Natural killer cell (primary cell): ENCODE results near the gene KRCC1. TPM values are rescaled to one million over a fixed set of nuclear protein-coding genes. Genes with fewer than 3 reads are reported as not detected.

Experiments
- ATAC-seq, 3 donors: fragments of 150-1000 bp in 2 of 3; fragments of 200-7000 bp in 1 of 3; cut with Tn5 transposase; 1 replicate in 1 of 3; 2 replicates in 2 of 3; pipeline ENCODE4 v1.10.0; 2021; ENCODE audit warnings: mild to moderate bottlenecking in 2 of 3, moderate library complexity in 2 of 3
- DNase-seq, 2 donors: peaks; one replicate each; pipeline versions ENCODE4 v3.0.0 to v3.0.0-alpha.2; 2013 to 2021; ENCODE audit warnings: mixed read lengths in 1 of 2
- H3K27ac ChIP-seq: one replicate; pipeline ENCODE4 v1.5.1; 2013; ENCODE audit warnings: mild to moderate bottlenecking, low read length
- H3K27me3 ChIP-seq: one replicate; pipeline ENCODE4 v1.6.1; 2013; ENCODE audit warnings: low read length; ENCODE audit not compliant: control insufficient read depth, insufficient read depth
- H3K36me3 ChIP-seq: one replicate; pipeline ENCODE4 v1.6.1; 2013; ENCODE audit warnings: low read length; ENCODE audit not compliant: control insufficient read depth, insufficient read depth
- H3K4me1 ChIP-seq: one replicate; pipeline ENCODE4 v1.6.1; 2013; ENCODE audit warnings: low read length; ENCODE audit not compliant: control insufficient read depth, insufficient read depth
- H3K4me3 ChIP-seq: one replicate; pipeline ENCODE4 v1.5.1; 2013; ENCODE audit warnings: low read length
- H3K9me3 ChIP-seq: one replicate; pipeline ENCODE4 v1.6.1; 2013; ENCODE audit warnings: low read length; ENCODE audit not compliant: control insufficient read depth, insufficient read depth
- H3K27ac Mint-ChIP-seq, 2 donors: one replicate each; pipeline ENCODE4 v1.8.0; 2022; ENCODE audit warnings: mild to moderate bottlenecking in 2 of 2, mixed read lengths in 2 of 2, moderate library complexity in 1 of 2
- H3K27me3 Mint-ChIP-seq, 2 donors: one replicate each; pipeline ENCODE4 v1.8.0; 2022; ENCODE audit warnings: low read depth in 2 of 2, mixed read lengths in 2 of 2
- H3K36me3 Mint-ChIP-seq: one replicate; pipeline ENCODE4 v1.8.0; 2022; ENCODE audit warnings: mixed read lengths
- H3K4me1 Mint-ChIP-seq, 2 donors: one replicate each; pipeline ENCODE4 v1.8.0; 2022; ENCODE audit warnings: mixed read lengths in 2 of 2
- H3K4me3 Mint-ChIP-seq: one replicate; pipeline ENCODE4 v1.8.0; 2022; ENCODE audit warnings: mild to moderate bottlenecking, moderate library complexity, mixed read lengths
- H3K9me3 Mint-ChIP-seq, 2 donors: one replicate each; pipeline ENCODE4 v1.8.0; 2022; ENCODE audit warnings: mixed read lengths in 2 of 2
- CTCF ChIP-seq: fragments of 200-600 bp; IDR thresholded peaks from one replicate; pipeline ENCODE4 v1.8.0; 2022; ENCODE audit warnings: antibody characterized with exemption
- WGBS: methylation state at CpG from one replicate; pipeline ENCODE4 v1.1.7; 2013; ENCODE audit warnings: missing lambda C conversion rate; ENCODE audit not compliant: insufficient coverage; 5-methylcytosine and 5-hydroxymethylcytosine counted together
- intact Hi-C: fragments of 100-400 bp; cut with micrococcal nuclease; formaldehyde crosslinking; loops from one replicate; pipeline ENCODE4 v1.14.2; 2022
- total RNA-seq, 4 donors: library from RNA; stranded (reverse); fragments of 120-200 nt in 1 of 4; gene quantifications; one replicate each; pipeline versions ENCODE4 v1.2.3 to v1.2.4, GENCODE V29; 2013 to 2022

KRCC1 gene
- total RNA-seq, 3 donors from 2014 or later (not counting 1 experiment from before 2014, with no cell fraction given) = 9.0 to 17.0 (median 10.5) TPM

GRCh38 chr2:88042476-88042875 is 13.1 kb downstream of the KRCC1 start:
- Histone ChIP-seq H3K27ac (no peak overlapping the region), H3K36me3 (peaks cover 8% of the 10 kb centered on the region), H3K27me3 (no peaks in the 10 kb centered on the region), H3K9me3 (no peaks in the 10 kb centered on the region), H3K4me1 (no peaks in the 10 kb centered on the region), H3K4me3 (no peak overlapping the region)
- H3K4me1 Mint-ChIP-seq = peaks cover 27 to 31% of the 10 kb centered on the region in 2 donors
- no peak for DNase-seq
- no peaks in the 10 kb centered on the region for H3K27me3 Mint-ChIP-seq
- H3K36me3 Mint-ChIP-seq = no peaks in the 10 kb centered on the region
- no peaks in the 10 kb centered on the region for H3K9me3 Mint-ChIP-seq
- H3K27ac Mint-ChIP-seq = peak overlapping the region in 1 of 2 donors; percentile 19
- WGBS = 96% methylated on average over 5 of the region's 5 CpGs
- no peak overlapping the region for H3K4me3 Mint-ChIP-seq
- intact Hi-C loops = no loop called here
- TF ChIP-seq CTCF = no peak
- ATAC-seq = no peak

GRCh38 chr2:88038263-88039105 is 17.1 kb downstream of the KRCC1 start:
- DNase-seq (no peak), ATAC-seq (no peak)
- H3K4me1 Mint-ChIP-seq = peaks cover 30 to 37% of the 10 kb centered on the region in 2 donors
- 96% methylated on average over 2 of the region's 4 CpGs for WGBS
- no peak overlapping the region for H3K27ac ChIP-seq
- no peaks in the 10 kb centered on the region for H3K27me3 Mint-ChIP-seq
- H3K9me3 ChIP-seq = no peaks in the 10 kb centered on the region
- H3K4me3 ChIP-seq = no peak overlapping the region
- H3K4me3 Mint-ChIP-seq = no peak overlapping the region
- no peaks in the 10 kb centered on the region for H3K36me3 Mint-ChIP-seq
- intact Hi-C loops = no loop called here
- H3K27ac Mint-ChIP-seq = peak overlapping the region in 1 of 2 donors; percentile 48
- no peaks in the 10 kb centered on the region for H3K27me3 ChIP-seq
- H3K36me3 ChIP-seq = peaks cover 28% of the 10 kb centered on the region
- H3K9me3 Mint-ChIP-seq = no peaks in the 10 kb centered on the region
- TF ChIP-seq CTCF = no peak
- no peaks in the 10 kb centered on the region for H3K4me1 ChIP-seq

- no peaks in the 10 kb centered on the region for H3K9me3 ChIP-seq
- no peaks in the 10 kb centered on the region for H3K4me1 ChIP-seq
- H3K36me3 Mint-ChIP-seq = no peaks in the 10 kb centered on the region
- H3K27ac ChIP-seq = no peak overlapping the region
- TF ChIP-seq CTCF = no peak
- H3K36me3 ChIP-seq = peaks cover 30% of the 10 kb centered on the region
- peak overlapping the region in 1 of 2 donors; percentile 5 for H3K27ac Mint-ChIP-seq
- H3K27me3 ChIP-seq = no peaks in the 10 kb centered on the region
- no peaks in the 10 kb centered on the region for H3K9me3 Mint-ChIP-seq
- no peaks in the 10 kb centered on the region for H3K27me3 Mint-ChIP-seq
- no peak overlapping the region for H3K4me3 ChIP-seq
- peaks cover 27 to 37% of the 10 kb centered on the region in 2 donors for H3K4me1 Mint-ChIP-seq
- ATAC-seq (no peak), DNase-seq (no peak)
- H3K4me3 Mint-ChIP-seq = no peak overlapping the region
- intact Hi-C loops = no loop called here
These were observed 19.0 kb downstream of the KRCC1 start for GRCh38 chr2:88036606-88037005.
